ENCODE data around the gene FJX1. TPM values are rescaled to one million over a fixed set of nuclear protein-coding genes. Genes with fewer than 3 reads are reported as not detected.

FJX1 gene
- polyA plus RNA-seq, 3 donors, result 0.05 TPM; not detected in 2

DNA sequence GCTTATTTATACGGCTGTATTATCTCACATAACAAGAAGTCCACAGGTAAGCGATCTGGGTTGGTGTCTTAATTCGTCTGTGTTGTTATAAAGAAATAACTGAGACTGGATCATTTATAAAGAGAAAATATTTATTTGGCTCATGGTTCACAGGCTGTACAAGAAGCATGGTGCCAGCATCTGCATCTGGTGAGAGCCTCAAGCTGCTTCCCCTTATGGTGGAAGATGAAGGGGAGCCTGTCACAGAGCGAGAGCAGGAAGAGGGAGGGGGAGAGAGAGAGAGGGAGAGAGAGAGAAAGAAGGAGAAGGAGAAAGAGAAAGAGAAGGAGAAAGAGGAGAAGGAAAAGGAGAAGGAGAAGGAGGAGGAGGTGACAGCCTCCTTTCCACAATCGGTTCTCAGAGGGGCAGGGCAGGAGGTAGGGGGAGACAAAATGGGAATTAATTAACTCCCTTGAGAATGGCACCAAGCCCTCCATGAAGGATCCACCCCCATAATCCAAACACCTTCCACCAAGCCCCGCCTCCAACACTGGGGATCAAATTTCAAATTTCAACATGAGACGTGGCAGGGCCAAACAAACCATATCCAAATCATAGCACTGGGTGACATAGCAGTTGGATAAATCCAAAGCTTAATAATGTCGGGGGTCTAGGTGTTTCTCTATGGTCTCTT is 29.3 kb downstream of the FJX1 start:
- Mint-ChIP-seq H3K27me3 (ENCODE audit: low read depth in 3 of 3) (peaks cover 11 to 14% (median 11%) of the 10 kb centered on the region in 3 donors), H3K9me3 (peaks cover 0 to 4% (median 0%) of the 10 kb centered on the region in 7 donors), H3K36me3 (no peaks in the 10 kb centered on the region), H3K4me3 (no peak overlapping the region), H3K27ac (no peak overlapping the region), H3K4me1 (peaks cover 4% of the 10 kb centered on the region)
- WGBS (ENCODE audit: insufficient coverage), result 63% methylated on average over 2 of the region's 8 CpGs
- Histone ChIP-seq H3K4me3 (replicated peaks in 1 of 3; ENCODE audit: low read depth in 2 of 3, low read length in 3 of 3) (no peak overlapping the region), H2AFZ (ENCODE audit: insufficient read depth, low read depth, low read length, poor library complexity, severe bottlenecking) (no peak overlapping the region), H3K27ac (ENCODE audit: low read depth in 1 of 2, low read length in 2 of 2) (no peak overlapping the region), H3K27me3 (ENCODE audit: control insufficient read depth in 2 of 2, insufficient read depth in 2 of 2, low read length in 2 of 2) (peaks cover 0 to 8% of the 10 kb centered on the region in 2 donors), H3K4me1 (ENCODE audit: control insufficient read depth in 1 of 2, insufficient read depth in 2 of 2, low read length in 2 of 2) (no peaks in the 10 kb centered on the region), H3K4me2 (replicated peaks; ENCODE audit: extremely low read depth, low read length, poor library complexity, severe bottlenecking) (no peak overlapping the region), H3K9me3 (replicated peaks in 1 of 2; ENCODE audit: control insufficient read depth in 1 of 2, insufficient read depth in 1 of 2, low read length in 2 of 2) (no peaks in the 10 kb centered on the region), H3K9ac (ENCODE audit: insufficient read depth, low read length, poor library complexity, severe bottlenecking) (no peak overlapping the region), H4K20me1 (ENCODE audit: insufficient read depth, low read length) (no peaks in the 10 kb centered on the region), H3K79me2 (ENCODE audit: insufficient read depth, low read length) (no peaks in the 10 kb centered on the region), H3K36me3 (replicated peaks in 1 of 2; ENCODE audit: control insufficient read depth in 1 of 2, insufficient read depth in 2 of 2, low read length in 2 of 2) (no peaks in the 10 kb centered on the region)
- DNase-seq, result no peak
- TF ChIP-seq, protein P1, sequence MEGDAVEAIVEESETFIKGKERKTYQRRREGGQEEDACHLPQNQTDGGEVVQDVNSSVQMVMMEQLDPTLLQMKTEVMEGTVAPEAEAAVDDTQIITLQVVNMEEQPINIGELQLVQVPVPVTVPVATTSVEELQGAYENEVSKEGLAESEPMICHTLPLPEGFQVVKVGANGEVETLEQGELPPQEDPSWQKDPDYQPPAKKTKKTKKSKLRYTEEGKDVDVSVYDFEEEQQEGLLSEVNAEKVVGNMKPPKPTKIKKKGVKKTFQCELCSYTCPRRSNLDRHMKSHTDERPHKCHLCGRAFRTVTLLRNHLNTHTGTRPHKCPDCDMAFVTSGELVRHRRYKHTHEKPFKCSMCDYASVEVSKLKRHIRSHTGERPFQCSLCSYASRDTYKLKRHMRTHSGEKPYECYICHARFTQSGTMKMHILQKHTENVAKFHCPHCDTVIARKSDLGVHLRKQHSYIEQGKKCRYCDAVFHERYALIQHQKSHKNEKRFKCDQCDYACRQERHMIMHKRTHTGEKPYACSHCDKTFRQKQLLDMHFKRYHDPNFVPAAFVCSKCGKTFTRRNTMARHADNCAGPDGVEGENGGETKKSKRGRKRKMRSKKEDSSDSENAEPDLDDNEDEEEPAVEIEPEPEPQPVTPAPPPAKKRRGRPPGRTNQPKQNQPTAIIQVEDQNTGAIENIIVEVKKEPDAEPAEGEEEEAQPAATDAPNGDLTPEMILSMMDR (IDR thresholded peaks at IDR 0.05), result no peak
- intact Hi-C loops (cut with micrococcal nuclease), result no loop called here

DNA sequence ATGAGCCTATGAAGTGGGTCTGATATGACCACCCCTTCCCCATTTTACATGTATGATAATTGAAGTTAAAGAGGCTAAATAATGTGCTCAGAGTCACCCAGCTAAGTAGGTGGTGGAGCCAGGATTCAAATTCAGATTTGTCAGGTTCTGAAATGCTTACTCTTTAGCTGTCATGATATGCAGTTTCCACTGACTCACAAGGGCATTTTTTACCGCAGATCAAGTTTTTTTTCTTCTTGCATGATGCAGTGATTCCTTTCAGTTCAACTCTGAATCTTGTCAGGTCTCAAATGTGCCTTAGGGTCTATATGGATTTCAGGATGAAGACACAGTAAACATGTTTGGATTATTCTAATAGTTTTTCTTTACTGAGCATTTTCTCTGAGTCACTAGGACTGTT is 31.7 kb downstream of the FJX1 start:
- intact Hi-C loops (cut with micrococcal nuclease), result no loop called here
- no peaks in the 10 kb centered on the region for H3K79me2 ChIP-seq (ENCODE audit: insufficient read depth, low read length)
- Mint-ChIP-seq H3K4me3 (no peak overlapping the region), H3K9me3 (peaks cover 0 to 5% (median 0%) of the 10 kb centered on the region in 7 donors), H3K27me3 (ENCODE audit: low read depth in 3 of 3) (peaks cover 14 to 18% (median 17%) of the 10 kb centered on the region in 3 donors), H3K27ac (no peak overlapping the region), H3K36me3 (no peaks in the 10 kb centered on the region), H3K4me1 (peaks cover 4% of the 10 kb centered on the region)
- H3K36me3 ChIP-seq (replicated peaks in 1 of 2; ENCODE audit: control insufficient read depth in 1 of 2, insufficient read depth in 2 of 2, low read length in 2 of 2), result no peaks in the 10 kb centered on the region
- H4K20me1 ChIP-seq (ENCODE audit: insufficient read depth, low read length), result no peaks in the 10 kb centered on the region
- no peaks in the 10 kb centered on the region for H3K4me1 ChIP-seq (ENCODE audit: control insufficient read depth in 1 of 2, insufficient read depth in 2 of 2, low read length in 2 of 2)
- WGBS (ENCODE audit: insufficient coverage), result no CpG with 5 or more reads among the region's 1 CpG
- H3K9ac ChIP-seq (ENCODE audit: insufficient read depth, low read length, poor library complexity, severe bottlenecking), result no peak overlapping the region
- no peak overlapping the region for H3K4me2 ChIP-seq (replicated peaks; ENCODE audit: extremely low read depth, low read length, poor library complexity, severe bottlenecking)
- peaks cover 2 to 11% of the 10 kb centered on the region in 2 donors for H3K27me3 ChIP-seq (ENCODE audit: control insufficient read depth in 2 of 2, insufficient read depth in 2 of 2, low read length in 2 of 2)
- no peak for DNase-seq
- H3K27ac ChIP-seq (ENCODE audit: low read depth in 1 of 2, low read length in 2 of 2), result no peak overlapping the region
- no peaks in the 10 kb centered on the region for H3K9me3 ChIP-seq (replicated peaks in 1 of 2; ENCODE audit: control insufficient read depth in 1 of 2, insufficient read depth in 1 of 2, low read length in 2 of 2)
- H3K4me3 ChIP-seq (replicated peaks in 1 of 3; ENCODE audit: low read depth in 2 of 3, low read length in 3 of 3), result no peak overlapping the region
- H2AFZ ChIP-seq (ENCODE audit: insufficient read depth, low read depth, low read length, poor library complexity, severe bottlenecking), result no peak overlapping the region
- TF ChIP-seq, protein P1 (IDR thresholded peaks at IDR 0.05), result no peak

Data from CD14-positive monocyte (primary cell).